Epidermal melanocyte (primary cell): ENCODE measurements around the gene TMEM30A.

Source experiments
- DNase-seq: peaks from one replicate; pipeline ENCODE4 v3.0.0; 2011; ENCODE audit warnings: low spot score; ENCODE audit not compliant: insufficient read length

TMEM30A gene

GRCh38 chr6:75292555-75292954 lies 8.0 kb upstream of the TMEM30A start:
- no peak for DNase-seq

- DNase-seq, result no peak
Observed at GRCh38 chr6:75291744-75292143, 7.2 kb upstream of the TMEM30A start.

- no peak for DNase-seq
Observed at GRCh38 chr6:75291331-75291730, 6.7 kb upstream of the TMEM30A start.

- no peak for DNase-seq
Observed at GRCh38 chr6:75290136-75290945, 5.7 kb upstream of the TMEM30A start.

GRCh38 chr6:75288023-75288422 lies 3.4 kb upstream of the TMEM30A start:
- DNase-seq, result no peak

- DNase-seq, result no peak
Observed at GRCh38 chr6:75287424-75287823, 2.8 kb upstream of the TMEM30A start.

- no peak for DNase-seq
Observed at GRCh38 chr6:75286955-75287354, 2.4 kb upstream of the TMEM30A start.

GRCh38 chr6:75285283-75285639 lies 669 bp upstream of the TMEM30A start:
- no peak for DNase-seq

- no peak for DNase-seq
Observed at GRCh38 chr6:75283907-75284631, 523 bp downstream of the TMEM30A start.

GRCh38 chr6:75282706-75283105 lies 1.9 kb downstream of the TMEM30A start:
- DNase-seq, result no peak

GRCh38 chr6:75281653-75282052 lies 2.9 kb downstream of the TMEM30A start:
- DNase-seq, result no peak

- no peak for DNase-seq
Observed at GRCh38 chr6:75280131-75280855, 4.3 kb downstream of the TMEM30A start.

GRCh38 chr6:75279418-75279817 lies 5.2 kb downstream of the TMEM30A start:
- no peak for DNase-seq

GRCh38 chr6:75278474-75279077 lies 6.0 kb downstream of the TMEM30A start:
- no peak for DNase-seq

GRCh38 chr6:75275067-75275466 lies 9.5 kb downstream of the TMEM30A start:
- no peak for DNase-seq

GRCh38 chr6:75273009-75273408 lies 11.6 kb downstream of the TMEM30A start:
- no peak for DNase-seq

- DNase-seq, result no peak
Observed at GRCh38 chr6:75272145-75272840, 12.3 kb downstream of the TMEM30A start.

GRCh38 chr6:75268988-75269354 lies 15.6 kb downstream of the TMEM30A start:
- no peak for DNase-seq

- DNase-seq, result no peak
Observed at GRCh38 chr6:75268121-75268987, 16.2 kb downstream of the TMEM30A start.

GRCh38 chr6:75267461-75267860 lies 17.1 kb downstream of the TMEM30A start:
- no peak for DNase-seq
